GM13977 (cell line): ENCODE measurements around the gene GDPD2.

Experiments used
- DNase-seq: peaks from one replicate; pipeline ENCODE4 v3.0.0; 2012; ENCODE audit warnings: low spot score
- in situ Hi-C: fragments of 300-500 bp; cut with MboI; formaldehyde crosslinking; loops from one replicate; pipeline ENCODE4 v1.12.0; 2022; ENCODE audit warnings: low sequenced_read_pairs, low pct_unique_long_range_greater_than_20kb, mixed read lengths, inconsistent platforms; ENCODE audit not compliant: unreplicated experiment
- TF ChIP-seq, protein P1 (sequence below): IDR thresholded peaks from 2 replicates; pipeline ENCODE4 v1.5.1; 2012; ENCODE audit warnings: mild to moderate bottlenecking, control low read depth; ENCODE audit not compliant: insufficient read depth; ENCODE audit errors: extremely low read depth, missing control alignments

The GDPD2 gene

DNA sequence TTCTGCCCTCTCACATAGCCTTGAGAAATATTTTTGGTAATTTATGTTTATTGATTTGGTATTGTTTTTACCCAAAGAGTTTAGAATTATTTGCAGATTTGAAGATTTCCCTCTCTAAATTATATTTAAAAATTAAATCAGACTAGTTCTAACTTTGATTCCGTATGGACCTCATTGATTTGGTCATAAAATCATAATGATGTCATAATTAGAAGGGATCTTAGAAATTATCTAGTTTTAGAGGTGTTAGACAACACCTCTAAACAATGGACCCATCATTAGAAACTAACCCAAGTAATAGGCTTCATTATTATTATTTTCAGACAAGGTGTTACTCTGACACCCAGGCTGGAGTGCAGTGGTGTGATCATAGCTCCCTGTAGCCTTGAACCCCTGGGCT, 45.6 kb downstream of the GDPD2 start:
- TF ChIP-seq, protein P1, sequence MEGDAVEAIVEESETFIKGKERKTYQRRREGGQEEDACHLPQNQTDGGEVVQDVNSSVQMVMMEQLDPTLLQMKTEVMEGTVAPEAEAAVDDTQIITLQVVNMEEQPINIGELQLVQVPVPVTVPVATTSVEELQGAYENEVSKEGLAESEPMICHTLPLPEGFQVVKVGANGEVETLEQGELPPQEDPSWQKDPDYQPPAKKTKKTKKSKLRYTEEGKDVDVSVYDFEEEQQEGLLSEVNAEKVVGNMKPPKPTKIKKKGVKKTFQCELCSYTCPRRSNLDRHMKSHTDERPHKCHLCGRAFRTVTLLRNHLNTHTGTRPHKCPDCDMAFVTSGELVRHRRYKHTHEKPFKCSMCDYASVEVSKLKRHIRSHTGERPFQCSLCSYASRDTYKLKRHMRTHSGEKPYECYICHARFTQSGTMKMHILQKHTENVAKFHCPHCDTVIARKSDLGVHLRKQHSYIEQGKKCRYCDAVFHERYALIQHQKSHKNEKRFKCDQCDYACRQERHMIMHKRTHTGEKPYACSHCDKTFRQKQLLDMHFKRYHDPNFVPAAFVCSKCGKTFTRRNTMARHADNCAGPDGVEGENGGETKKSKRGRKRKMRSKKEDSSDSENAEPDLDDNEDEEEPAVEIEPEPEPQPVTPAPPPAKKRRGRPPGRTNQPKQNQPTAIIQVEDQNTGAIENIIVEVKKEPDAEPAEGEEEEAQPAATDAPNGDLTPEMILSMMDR: no peak
- DNase-seq: no peak
- in situ Hi-C loops: no loop called here

DNA sequence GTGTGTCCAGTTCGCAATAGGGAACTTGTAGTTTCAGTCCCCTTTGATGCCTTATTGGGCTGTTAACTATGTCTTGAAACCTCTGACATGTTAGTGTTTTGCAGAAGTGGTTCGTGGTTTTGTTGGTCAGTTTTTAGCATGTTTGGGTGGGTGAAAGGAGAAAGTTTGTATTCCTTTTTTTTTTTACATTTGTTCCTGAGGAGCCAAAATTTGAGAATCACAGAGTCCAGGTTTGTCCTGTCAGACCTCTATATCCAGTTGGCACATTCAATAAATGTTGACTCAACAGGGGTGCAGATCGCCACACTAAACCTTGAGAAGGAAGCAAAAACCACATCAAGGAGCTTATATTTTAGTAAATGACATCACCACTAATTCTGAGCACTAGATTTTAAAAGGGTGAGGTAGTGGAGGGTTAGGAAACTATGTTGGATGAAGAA, 47.8 kb downstream of the GDPD2 start:
- TF ChIP-seq, protein P1: no peak
- DNase-seq: no peak
- in situ Hi-C loops: no loop called here

DNA sequence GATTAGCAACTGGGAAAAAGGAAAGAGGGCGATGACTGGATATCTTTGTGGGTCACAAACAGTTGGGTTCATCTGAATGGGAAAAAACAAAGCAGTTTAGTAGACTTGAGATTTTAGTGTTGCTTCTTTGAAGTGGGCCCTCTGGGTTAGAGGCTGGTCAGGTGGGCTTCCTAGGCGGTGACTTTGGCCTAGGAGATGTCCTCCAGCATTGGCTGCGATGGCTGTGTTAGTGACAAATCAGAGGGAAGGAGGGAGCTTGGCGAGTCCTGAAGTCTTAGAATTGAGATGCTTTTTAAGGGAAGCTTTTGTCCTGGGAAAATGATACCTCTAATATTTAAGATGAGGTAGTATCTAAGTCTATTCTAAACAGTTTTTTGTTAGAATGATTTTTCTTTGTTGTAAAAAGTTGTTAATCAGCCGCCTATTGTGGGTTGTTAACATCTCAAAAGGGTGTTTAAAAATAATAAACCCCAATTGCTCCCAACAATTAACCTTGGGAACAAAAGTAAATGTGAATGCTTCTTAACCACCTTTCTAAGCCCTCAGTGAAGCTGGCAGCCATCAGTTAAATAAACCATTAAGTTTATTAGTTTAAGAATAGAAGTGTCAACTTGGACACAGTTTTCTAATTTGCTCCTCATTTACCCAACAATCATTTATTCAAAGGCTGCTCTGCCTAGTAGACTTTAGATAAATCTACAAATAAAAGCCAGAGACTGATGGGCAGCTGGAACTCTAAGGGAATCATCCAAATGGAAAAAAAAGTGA, 53.2 kb downstream of the GDPD2 start:
- in situ Hi-C loops: no loop called here
- DNase-seq: no peak
- TF ChIP-seq, protein P1: no peak

DNA sequence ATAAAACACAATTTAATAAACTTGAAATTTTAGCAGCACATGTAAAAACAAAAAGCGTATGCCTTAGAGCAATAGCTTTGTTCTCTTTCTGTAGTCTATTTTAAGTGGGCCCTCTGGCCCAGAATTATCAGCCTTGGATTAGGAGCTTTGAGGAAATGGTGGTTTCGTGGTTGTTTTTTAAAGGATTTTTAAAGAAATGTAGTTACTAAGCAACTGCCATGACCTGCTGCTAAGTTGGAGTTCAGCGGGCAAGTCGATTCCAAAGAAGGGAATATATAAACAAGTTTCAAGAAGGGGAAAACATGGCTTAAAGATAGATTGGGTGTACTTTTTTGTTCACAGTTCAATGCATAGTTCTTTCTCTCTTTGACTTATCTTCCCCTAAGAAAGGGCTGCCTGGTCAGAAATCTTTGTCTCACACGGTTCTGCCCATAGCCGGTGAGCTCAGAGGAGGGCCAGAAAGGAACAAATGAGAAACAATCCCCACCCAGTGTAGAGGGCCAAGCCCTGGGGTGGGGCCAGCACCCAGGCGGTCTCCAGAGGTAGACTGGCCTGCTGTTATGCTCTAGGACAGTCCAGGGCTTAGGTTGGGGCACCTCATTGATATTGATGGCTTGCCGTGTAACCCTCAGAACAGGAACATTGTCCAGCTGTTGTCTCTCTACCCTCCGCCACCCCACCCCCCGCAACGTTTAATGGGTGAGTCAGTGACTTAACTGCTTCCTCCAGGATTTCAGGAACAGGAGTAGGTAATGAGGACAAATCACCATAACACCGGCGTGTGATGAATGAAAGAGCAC, 54.0 kb downstream of the GDPD2 start:
- TF ChIP-seq, protein P1: no peak
- no peak for DNase-seq
- in situ Hi-C loops: no loop called here

DNA sequence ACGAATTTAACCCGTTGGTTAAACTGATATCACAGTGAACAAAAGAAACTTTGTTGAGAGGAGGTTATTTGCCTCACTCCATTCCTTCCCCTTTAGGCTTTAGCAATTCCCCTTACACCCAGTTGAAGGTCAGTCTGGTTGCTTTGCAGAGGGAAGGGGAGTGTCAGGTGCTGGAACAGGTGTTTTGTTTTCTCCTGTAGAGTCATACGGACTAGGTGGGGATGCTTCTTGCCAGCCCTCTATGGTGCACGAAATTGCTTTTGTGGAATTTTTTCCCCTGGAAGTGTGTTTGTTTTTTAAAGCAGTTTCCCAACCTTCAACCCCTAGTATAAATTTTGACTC, 54.6 kb downstream of the GDPD2 start:
- TF ChIP-seq, protein P1: no peak
- in situ Hi-C loops: no loop called here
- no peak for DNase-seq

DNA sequence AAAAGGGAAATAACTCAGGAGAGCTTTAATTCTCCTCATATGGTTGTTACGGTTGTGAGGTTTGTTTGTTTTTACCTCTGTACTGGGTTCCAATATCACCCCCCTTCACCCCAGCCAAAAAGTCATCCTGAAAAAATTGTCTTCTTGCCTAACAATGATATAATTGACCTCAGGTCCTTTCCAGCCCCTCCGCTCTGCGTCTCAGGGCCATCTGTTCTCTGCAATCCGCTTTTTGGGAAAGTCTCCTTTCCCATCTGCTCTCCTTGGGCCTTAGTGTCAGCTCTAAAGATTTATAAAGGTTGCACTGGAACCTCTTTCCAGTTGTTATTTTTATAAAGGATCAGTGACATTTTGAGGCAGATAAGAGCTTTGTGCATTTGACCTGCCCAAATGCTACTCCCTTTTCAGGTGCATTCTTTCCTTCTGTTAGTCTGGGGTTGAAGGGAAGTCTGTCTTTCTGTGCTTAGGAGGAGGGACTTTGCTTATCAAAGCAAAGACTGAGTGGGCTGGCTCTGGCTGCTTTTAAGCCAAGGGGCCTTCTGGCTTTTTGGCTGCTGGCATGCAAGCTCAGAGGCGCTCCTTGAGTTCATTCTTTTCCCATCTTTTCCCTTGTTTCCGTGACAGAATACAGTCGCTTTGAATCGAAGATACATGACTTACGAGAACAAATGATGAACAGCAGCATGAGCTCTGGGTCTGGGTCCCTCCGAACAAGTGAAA, 55.6 kb downstream of the GDPD2 start:
- in situ Hi-C loops: no loop called here
- DNase-seq: no peak
- TF ChIP-seq, protein P1: no peak
